HG03066 (cell line): ENCODE data around the gene GLRA2.

Experiments
- ATAC-seq: cut with Tn5 transposase; IDR thresholded peaks from one replicate; pipeline ENCODE4 v1.9.1; 2021; ENCODE audit warnings: low read depth; ENCODE audit not compliant: unreplicated experiment

The GLRA2 gene

GRCh38 chrX:14529290-14529989 lies at the start of gene GLRA2:
Gene GLRA2 (plus strand): TSS chrX:14529536. CDS start chrX:14530058, 522 bp downstream.
- no peak for ATAC-seq

- no peak for ATAC-seq
These were observed 39.9 kb upstream of the GLRA2 start for GRCh38 chrX:14489437-14489836.

GRCh38 chrX:14491689-14492088 lies 37.6 kb upstream of the GLRA2 start:
- no peak for ATAC-seq

GRCh38 chrX:14496674-14497073 lies 32.7 kb upstream of the GLRA2 start:
- ATAC-seq, result no peak

- ATAC-seq, result peak; percentile 73
These were observed 32.1 kb upstream of the GLRA2 start for GRCh38 chrX:14497184-14497666.

GRCh38 chrX:14501327-14501726 lies 28.0 kb upstream of the GLRA2 start:
- ATAC-seq, result no peak

- ATAC-seq, result no peak
These were observed 24.3 kb upstream of the GLRA2 start for GRCh38 chrX:14504960-14505538.

- ATAC-seq, result no peak
These were observed 23.7 kb upstream of the GLRA2 start for GRCh38 chrX:14505648-14506047.

- no peak for ATAC-seq
These were observed 22.5 kb upstream of the GLRA2 start for GRCh38 chrX:14506866-14507265.

- no peak for ATAC-seq
These were observed 21.2 kb upstream of the GLRA2 start for GRCh38 chrX:14508025-14508690.

GRCh38 chrX:14509325-14510057 lies 19.8 kb upstream of the GLRA2 start:
- ATAC-seq, result no peak

GRCh38 chrX:14528629-14529289 lies 577 bp upstream of the GLRA2 start:
- ATAC-seq, result no peak

- ATAC-seq, result no peak
These were observed 4.5 kb downstream of the GLRA2 start for GRCh38 chrX:14533867-14534266.

- no peak for ATAC-seq
These were observed 16.9 kb downstream of the GLRA2 start for GRCh38 chrX:14546190-14546589.

- no peak for ATAC-seq
These were observed 24.9 kb downstream of the GLRA2 start for GRCh38 chrX:14554131-14554715.

GRCh38 chrX:14564058-14564457 lies 34.7 kb downstream of the GLRA2 start:
- ATAC-seq, result no peak

- ATAC-seq, result no peak
These were observed 43.8 kb downstream of the GLRA2 start for GRCh38 chrX:14573161-14573560.

GRCh38 chrX:14581081-14581480 lies 51.7 kb downstream of the GLRA2 start:
- ATAC-seq, result no peak

GRCh38 chrX:14584548-14584947 lies 55.2 kb downstream of the GLRA2 start:
- no peak for ATAC-seq

- ATAC-seq, result no peak
These were observed 60.9 kb downstream of the GLRA2 start for GRCh38 chrX:14590216-14590615.
